Activated T-helper 1 cell treated with Interleukin-2 at 50 U/mL for 16 hours (primary cell): ENCODE data around the gene SUFU.

Experiments
- DNase-seq: peaks from one replicate; pipeline ENCODE4 v3.0.0-alpha.2; 2020; ENCODE audit warnings: low read depth

The SUFU gene

DNA sequence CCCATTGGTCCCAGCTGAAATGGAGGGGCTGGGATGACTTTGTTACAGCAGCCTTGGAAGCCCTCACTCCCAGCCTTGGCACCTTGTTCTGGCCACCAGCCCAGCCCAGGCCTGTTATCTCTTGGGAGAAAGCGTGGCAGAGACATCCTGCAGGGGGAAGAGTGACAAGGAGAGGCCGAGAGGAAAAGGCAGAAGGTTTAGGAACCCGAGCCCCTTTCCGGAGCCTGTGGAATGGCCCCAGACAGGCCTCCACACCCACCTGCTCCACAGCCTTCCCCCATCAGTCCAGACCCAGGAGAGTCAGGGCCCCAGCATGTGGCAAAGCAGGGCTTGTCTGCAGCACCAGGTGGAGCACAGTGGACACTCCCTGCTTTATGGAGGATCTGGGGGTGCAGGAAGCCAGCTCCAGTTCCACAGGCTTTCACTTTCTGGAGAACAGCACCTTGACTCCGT lies 116.4 kb downstream of the SUFU start:
- no peak for DNase-seq

- DNase-seq, result no peak
These were observed 117.0 kb downstream of the SUFU start for GRCh38 chr10:102620591-102621442.

- DNase-seq, result no peak
These were observed 117.9 kb downstream of the SUFU start for GRCh38 chr10:102621443-102622325.

- no peak for DNase-seq
These were observed 120.3 kb downstream of the SUFU start for GRCh38 chr10:102624094-102624493.

DNA sequence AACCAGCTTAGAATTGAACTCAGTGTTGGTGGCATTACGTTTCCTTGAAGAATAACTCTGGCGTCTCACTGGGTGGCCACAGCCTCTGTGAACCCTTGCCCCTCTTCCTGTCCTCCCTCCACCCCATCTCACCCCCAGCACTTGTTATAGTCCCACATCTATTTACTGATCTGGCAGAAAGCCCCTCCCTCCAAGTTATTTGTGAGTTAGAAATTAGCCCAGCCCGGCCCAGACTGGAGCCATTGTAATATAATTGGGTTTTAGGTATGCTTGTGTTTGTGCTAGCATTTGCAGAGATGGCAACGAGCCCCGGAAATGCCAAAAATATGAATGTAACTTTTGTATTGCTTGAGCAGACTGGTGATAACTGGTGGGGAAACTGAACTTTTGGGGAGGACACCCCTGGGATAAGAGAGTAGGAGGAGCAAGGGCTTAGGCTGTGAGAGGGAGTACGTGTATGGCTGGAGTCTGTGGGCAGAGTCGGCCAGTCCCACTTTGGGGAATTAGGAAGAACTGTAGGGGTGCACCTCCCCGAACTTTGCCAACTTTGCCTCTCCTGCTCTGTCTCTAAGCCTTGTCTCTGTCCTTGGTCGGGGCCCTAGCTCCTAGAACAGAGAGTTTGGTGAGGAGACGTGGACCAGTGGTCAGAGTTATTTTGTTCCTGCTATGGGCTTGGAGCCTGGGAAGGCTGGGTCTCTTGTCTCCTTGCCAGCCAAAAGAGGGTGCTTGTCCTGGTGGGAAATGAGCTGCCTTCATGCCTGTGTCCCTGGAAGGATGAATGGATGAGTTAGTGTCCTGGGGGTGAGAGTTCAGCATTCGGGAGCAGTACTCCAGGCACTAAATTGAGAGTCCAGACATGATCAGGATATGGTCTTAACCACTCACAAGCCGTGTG lies 121.2 kb downstream of the SUFU start:
- no peak for DNase-seq

DNA sequence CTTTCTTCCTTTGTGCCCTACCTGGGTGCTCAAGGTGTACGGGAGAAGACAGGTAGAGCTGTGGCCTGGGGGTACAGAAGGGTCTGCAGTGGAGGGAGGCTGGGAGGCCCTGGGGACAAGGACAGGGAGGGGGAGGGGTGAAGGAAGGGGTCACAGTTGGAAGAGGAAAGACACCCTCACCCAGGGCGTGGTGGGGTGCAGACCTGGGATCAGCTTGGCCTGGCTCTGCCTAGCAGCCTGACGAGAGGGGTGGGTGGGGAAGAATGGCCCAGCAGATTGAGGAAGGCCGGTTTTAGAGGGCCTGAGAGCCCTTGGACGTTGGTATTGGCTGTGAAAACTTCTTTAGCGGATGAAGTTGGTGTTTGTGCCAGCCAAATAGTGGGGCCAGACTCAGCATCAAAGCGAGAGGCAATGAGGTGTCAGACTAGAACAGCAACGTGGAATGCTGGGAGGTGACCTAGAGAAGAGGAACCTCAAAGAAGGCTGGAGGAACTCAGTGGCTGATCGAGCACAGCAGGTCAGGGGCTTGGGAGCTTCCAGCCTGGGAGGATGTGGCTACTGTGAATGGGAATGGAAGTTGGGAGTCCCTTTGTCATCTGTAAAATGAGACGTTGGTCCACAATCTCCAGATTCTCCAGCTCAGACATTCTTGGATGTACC lies 122.4 kb downstream of the SUFU start:
- DNase-seq, result no peak

DNA sequence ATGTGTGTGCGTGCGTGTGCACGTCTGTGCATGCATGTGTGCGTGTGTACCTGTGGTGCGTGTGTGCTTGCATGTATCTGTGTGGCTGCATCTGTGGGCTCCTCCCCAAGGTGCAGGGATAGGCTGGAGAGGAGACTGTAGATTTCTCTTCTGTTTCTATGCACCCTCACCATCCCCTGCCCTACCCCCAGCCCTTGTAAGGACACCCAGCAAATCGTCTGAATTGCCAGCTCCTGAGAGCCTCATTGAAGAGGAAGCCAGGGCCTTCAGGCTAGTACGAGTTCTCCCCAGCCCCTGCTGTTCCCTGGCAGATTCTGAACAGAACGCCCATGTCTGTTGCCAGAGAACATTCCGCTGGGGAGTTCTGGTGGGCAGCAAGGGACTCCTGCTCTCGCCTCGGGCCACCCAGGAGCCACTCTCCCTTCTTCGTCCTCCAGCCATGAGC lies 123.5 kb downstream of the SUFU start:
- no peak for DNase-seq

DNA sequence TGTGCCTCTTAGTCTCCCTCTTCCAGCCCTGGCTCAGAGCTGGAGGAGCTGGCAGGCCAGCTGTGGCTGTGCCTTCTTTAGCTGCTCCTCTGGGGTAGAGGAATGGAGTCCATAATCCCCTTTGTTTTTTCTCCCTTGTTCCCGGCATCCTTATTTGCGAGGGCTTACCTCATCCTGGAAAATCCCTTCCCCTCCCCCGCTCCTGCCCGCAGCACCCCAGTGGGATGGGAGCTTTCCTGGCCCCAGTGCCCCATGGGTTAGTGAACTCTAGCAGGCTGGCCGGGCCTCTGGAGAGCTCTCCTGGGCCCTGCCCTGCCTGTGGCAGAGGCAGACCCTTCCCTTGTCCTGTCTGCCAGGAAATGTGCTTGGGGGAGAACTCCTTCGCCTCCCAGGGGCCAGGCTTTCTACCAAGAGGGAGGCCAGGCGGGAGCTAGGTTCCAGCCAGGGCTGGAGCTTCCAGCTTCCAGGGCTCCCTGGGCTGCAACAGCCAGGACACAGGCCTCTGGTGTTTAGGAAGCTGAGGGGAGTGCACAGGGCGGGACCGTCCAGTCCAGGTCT lies 124.0 kb downstream of the SUFU start:
- DNase-seq, result no peak

GRCh38 chr10:102628451-102628911 lies 124.7 kb downstream of the SUFU start:
- no peak for DNase-seq

- no peak for DNase-seq
These were observed 126.2 kb downstream of the SUFU start for GRCh38 chr10:102629661-102630614.

DNA sequence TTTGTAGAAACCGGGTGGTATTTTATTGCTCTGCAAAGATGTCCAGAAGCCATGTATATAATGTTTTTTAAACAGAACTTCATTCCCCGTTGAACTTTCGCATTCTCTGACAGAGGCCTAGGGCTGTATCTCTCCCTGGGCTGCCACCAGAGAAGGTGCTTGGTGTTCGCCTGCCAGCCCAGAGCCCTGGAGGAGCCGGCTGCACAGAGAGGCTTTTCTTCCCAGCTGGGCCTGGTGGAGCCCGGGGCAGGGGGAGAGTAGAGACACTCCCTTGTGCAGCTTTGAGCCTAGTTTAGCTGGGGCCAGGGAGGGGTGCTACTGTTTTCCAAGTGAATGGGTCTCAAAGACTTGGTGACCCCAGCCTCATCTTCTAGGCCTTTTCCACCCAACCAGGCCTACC lies 126.9 kb downstream of the SUFU start:
- DNase-seq, result no peak

- no peak for DNase-seq
These were observed 128.0 kb downstream of the SUFU start for GRCh38 chr10:102631525-102632393.

DNA sequence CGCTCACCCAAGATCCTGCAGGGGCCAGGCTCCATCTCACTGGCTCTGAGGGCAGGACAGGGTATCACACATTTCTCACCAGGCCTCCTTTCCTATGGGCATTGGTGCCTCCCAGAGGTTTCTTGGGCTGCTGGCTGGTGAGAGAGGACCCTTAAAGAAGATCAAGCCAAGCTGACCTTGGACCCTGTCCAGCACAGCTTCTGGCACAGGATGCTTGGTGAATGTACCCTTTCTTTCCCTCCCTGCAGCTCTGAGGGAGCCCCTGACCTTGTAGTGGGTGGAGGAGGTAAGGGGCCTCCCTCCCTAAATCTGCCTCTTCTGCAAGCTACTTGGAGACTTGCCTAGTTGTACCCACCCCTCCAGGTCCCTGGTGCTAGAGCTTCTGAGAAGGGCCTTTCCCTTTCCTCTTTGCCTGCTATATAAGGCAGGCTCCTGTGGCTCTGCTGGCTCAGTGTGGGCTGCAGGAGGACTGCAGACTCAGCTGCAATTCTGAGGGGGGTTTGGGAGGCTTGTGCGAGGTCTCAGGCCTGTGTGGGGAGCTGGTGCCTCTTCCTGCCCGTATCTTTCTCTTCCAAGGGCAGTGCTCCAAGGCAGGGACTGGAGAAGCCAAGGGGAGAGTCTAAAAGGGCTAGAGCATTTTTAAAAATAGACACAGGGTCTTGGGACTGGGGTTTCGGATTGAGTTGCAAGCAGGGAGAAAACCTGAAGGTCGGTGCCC lies 128.8 kb downstream of the SUFU start:
- no peak for DNase-seq

DNA sequence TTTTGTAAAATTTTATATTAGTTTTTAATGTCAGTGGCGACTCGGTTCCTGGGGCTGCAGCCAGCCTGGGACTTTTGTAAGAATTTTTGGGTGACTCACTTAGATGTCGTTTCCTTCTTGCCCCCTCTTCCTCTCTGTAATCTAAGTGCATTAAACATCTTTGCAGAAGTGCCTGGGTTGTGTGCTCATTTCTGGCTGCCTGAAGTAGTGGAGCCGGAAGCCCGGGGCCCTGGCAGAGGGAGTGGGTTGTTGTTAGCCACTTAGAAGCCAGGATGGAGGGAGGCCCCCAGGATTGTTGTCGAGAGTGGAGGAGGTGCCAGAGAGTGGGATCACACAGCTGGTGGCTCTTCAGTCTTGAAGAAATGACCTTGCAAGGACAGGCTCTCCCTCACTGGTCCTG lies 129.5 kb downstream of the SUFU start:
- DNase-seq, result no peak

DNA sequence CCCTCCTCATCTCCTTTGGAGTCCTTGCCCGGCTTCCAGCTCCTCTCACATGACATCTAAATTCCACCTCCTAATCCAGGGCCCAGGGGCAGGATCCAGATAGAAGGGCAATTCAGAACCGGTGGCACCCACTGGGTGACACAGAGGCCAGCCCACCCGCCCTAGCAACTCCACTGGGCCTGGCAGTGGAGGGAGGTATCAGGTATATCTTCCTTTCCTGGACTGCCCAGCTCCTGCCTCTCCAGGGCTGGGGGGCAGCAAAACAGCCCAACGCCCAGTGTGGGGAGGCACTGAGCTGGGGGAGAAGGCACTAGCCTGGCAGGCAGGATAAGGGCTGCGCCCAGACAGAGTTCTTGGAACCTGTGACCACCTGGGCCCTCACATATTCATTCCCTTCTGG lies 130.1 kb downstream of the SUFU start:
- DNase-seq, result no peak

DNA sequence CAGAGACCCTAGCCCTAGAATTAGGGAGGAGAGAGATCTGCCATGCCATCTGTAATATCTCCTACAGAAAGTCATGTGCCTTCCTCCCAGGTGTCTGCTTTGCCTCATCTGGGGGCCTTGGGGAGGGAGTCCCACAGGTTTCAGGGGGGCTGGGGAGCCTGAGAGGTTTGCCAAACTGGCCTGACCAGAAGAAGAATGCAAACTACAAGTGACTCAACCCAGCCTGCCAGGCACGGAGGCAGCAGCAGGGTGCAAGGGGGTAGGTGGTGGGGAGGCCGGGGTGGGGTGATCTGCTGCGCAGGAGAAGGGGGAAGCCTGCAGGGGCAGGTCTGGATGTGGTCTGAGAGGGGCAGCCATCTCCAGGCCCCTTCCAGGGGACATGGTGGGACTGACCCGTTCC lies 130.9 kb downstream of the SUFU start:
- DNase-seq, result no peak

GRCh38 chr10:102635377-102635776 lies 131.6 kb downstream of the SUFU start:
- no peak for DNase-seq

DNA sequence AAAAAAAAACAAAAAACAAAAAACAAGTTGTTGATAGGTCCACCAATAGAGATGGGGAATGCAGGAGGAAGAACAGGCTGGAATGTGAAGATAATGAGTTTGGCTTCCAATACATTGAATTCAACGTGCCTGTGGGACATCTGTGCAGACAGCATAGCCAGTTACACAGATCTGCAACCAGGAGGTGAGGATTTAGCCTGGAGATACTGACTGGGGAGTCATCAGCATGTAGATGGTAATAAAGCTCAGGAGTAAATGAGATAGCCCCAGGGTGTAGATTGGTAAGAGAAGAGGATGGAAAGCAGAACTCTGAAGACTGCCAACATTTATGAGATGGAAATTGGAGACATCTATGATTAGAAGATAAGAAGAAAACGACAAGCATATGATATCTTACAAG lies 135.8 kb downstream of the SUFU start:
- DNase-seq, result no peak
